HCT116 (cell line): Measurements from ENCODE around the gene STK32C. TPM values are rescaled to one million over a fixed set of nuclear protein-coding genes. Genes with fewer than 3 reads are reported as not detected.

Experiments
- ATAC-seq: fragments of 200-7000 bp; cut with Tn5 transposase; 2 replicates; pipeline ENCODE4 v1.9.1; 2020; ENCODE audit warnings: mild to moderate bottlenecking, moderate library complexity
- BruUV-seq: library from RNA; stranded (reverse); fragments of 400-500 nt; replicated peaks from 2 replicates; lab custom pipeline; 2021; lab: Mats Ljungman, UMichigan
- CTCF ChIA-PET: fragments of 300-600 bp; sonication (Branson Sonifier 250); formaldehyde crosslinking; loops from one replicate; lab custom pipeline; 2021; ENCODE audit warnings: antibody characterized with exemption; lab: Charles Lee
- POLR2A ChIA-PET: fragments of 300-600, 350-600 bp; sonication (Branson Sonifier 250); formaldehyde crosslinking; loops from one replicate; lab custom pipeline; 2021; ENCODE audit warnings: antibody characterized with exemption; lab: Charles Lee
- RAD21 ChIA-PET, 2 experiments: fragments of 300-600 bp; sonication (Branson Sonifier 250); formaldehyde crosslinking; loops; one replicate each; lab custom pipeline; 2023; ENCODE audit warnings: low total read pairs in 2 of 2; ENCODE audit not compliant: uncharacterized antibody in 2 of 2, unreplicated experiment in 2 of 2, low non-redundant PET in 1 of 2; lab: Charles Lee
- DNase-seq: peaks from one replicate; pipeline ENCODE4 v3.0.0-alpha.2; 2010; ENCODE audit warnings: low read depth, low spot score
- H2AFZ ChIP-seq: fragments of 200-600 bp; shearing (Covaris generic), sonication (generic); 2 replicates; pipeline ENCODE4 v1.6.1; 2017; ENCODE audit warnings: low read depth, mixed run types, mixed read lengths, antibody characterized with exemption, low read length; ENCODE audit not compliant: poor library complexity, severe bottlenecking
- H3K27ac ChIP-seq: 2 replicates; pipeline ENCODE4 v1.5.1; 2012; ENCODE audit warnings: low read depth, low read length
- H3K27me3 ChIP-seq: fragments of 200-600 bp; sonication (generic); 2 replicates; pipeline ENCODE4 v1.6.1; 2016; ENCODE audit warnings: mixed run types, low read length, mixed read lengths; ENCODE audit not compliant: insufficient read depth
- H3K36me3 ChIP-seq, 2 experiments: fragments of 200-500 bp in 1 of 2; fragments of 200-600 bp in 1 of 2; sonication (Bioruptor generic) in 1 of 2; sonication (generic) in 1 of 2; 2 replicates each; pipeline versions ENCODE4 v1.5.1 to v1.6.1; 2014 to 2016; ENCODE audit warnings: low read length in 2 of 2, inconsistent platforms in 1 of 2, mixed read lengths in 1 of 2, mixed run types in 1 of 2; ENCODE audit not compliant: insufficient read depth in 2 of 2, control insufficient read depth in 1 of 2
- H3K4me1 ChIP-seq, 2 experiments: fragments of 200-600 bp in 1 of 2; sonication (generic) in 1 of 2; 2 replicates each; pipeline versions ENCODE4 v1.5.1 to v1.6.1; 2012 to 2017; ENCODE audit warnings: low read length in 2 of 2, inconsistent platforms in 1 of 2, mild to moderate bottlenecking in 1 of 2, mixed read lengths in 1 of 2, mixed run types in 1 of 2, moderate library complexity in 1 of 2; ENCODE audit not compliant: insufficient read depth in 2 of 2, control insufficient read depth in 1 of 2
- H3K4me2 ChIP-seq: fragments of 200-600 bp; sonication (generic); 2 replicates; pipeline ENCODE4 v1.6.1; 2017; ENCODE audit warnings: mixed run types, low read length, mixed read lengths
- H3K4me3 ChIP-seq, 2 experiments: fragments of 200-600 bp in 1 of 2; sonication (generic) in 1 of 2; replicated peaks in 1 of 2; 2 replicates each; pipeline ENCODE4 v1.5.1; 2011 to 2016; ENCODE audit warnings: low read length in 2 of 2, control low read depth in 1 of 2, low read depth in 1 of 2, mild to moderate bottlenecking in 1 of 2, mixed read lengths in 1 of 2, mixed run types in 1 of 2
- H3K79me2 ChIP-seq: fragments of 200-600 bp; sonication (generic); 2 replicates; pipeline ENCODE4 v1.6.1; 2017; ENCODE audit warnings: mild to moderate bottlenecking, mixed run types, low read length, moderate library complexity, mixed read lengths; ENCODE audit not compliant: insufficient read depth
- H3K9ac ChIP-seq: fragments of 200-600 bp; sonication (generic); 2 replicates; pipeline ENCODE4 v1.6.1; 2016; ENCODE audit warnings: low read length, mixed read lengths
- H3K9me2 ChIP-seq: fragments of 200-600 bp; sonication (generic), shearing (Covaris generic); 2 replicates; pipeline ENCODE4 v1.6.1; 2017; ENCODE audit warnings: mixed run types, mild to moderate bottlenecking, moderate library complexity; ENCODE audit not compliant: insufficient read depth
- H3K9me3 ChIP-seq, 2 experiments: fragments of 200-500 bp in 1 of 2; fragments of 200-600 bp in 1 of 2; sonication (Bioruptor generic) in 1 of 2; sonication (generic) in 1 of 2; 2 replicates each; pipeline ENCODE4 v1.6.1; 2014 to 2017; ENCODE audit warnings: low read length in 2 of 2, mixed read lengths in 2 of 2, inconsistent platforms in 1 of 2, low read depth in 1 of 2, mild to moderate bottlenecking in 1 of 2, mixed run types in 1 of 2, moderate library complexity in 1 of 2; ENCODE audit not compliant: control insufficient read depth in 1 of 2, insufficient read depth in 1 of 2
- H4K20me1 ChIP-seq: fragments of 200-600 bp; sonication (generic), shearing (Covaris generic); 2 replicates; pipeline ENCODE4 v1.6.1; 2017; ENCODE audit warnings: mixed run types, mild to moderate bottlenecking, moderate library complexity; ENCODE audit not compliant: insufficient read depth
- CBX3 ChIP-seq: IDR thresholded peaks from 2 replicates; pipeline ENCODE4 v1.6.1; 2012; ENCODE audit warnings: low read depth
- EZH2 ChIP-seq: fragments of 200-600 bp; sonication (generic); IDR thresholded peaks from 2 replicates; pipeline ENCODE4 v1.6.1; 2017; ENCODE audit warnings: antibody characterized with exemption, mixed run types
- EZH2phosphoT487 ChIP-seq: fragments of 200-600 bp; IDR thresholded peaks from 2 replicates; pipeline ENCODE4 v1.6.1; 2018; ENCODE audit warnings: antibody characterized with exemption, borderline replicate concordance
- FOSL1 ChIP-seq: IDR thresholded peaks from 2 replicates; pipeline ENCODE4 v1.6.1; 2012; ENCODE audit warnings: low read depth
- JUND ChIP-seq: IDR thresholded peaks from 2 replicates; pipeline ENCODE4 v1.6.1; 2012
- SP1 ChIP-seq: IDR thresholded peaks from 2 replicates; pipeline ENCODE4 v1.6.1; 2012; ENCODE audit warnings: low read depth
- ZFX ChIP-seq: fragments of 450-650 bp; IDR thresholded peaks from 2 replicates; pipeline ENCODE4 v1.6.1; 2017
- ZNF274 ChIP-seq: fragments of 200-500 bp; sonication (Bioruptor generic); IDR thresholded peaks from 2 replicates; pipeline ENCODE4 v1.6.1; 2014; ENCODE audit warnings: mild to moderate bottlenecking, low read depth, low read length, inconsistent platforms
- intact Hi-C: fragments of 100-400 bp; cut with micrococcal nuclease; formaldehyde crosslinking; loops from 2 replicates; pipeline ENCODE4 v1.10.0; 2022
- total RNA-seq: library from RNA; stranded (reverse); gene quantifications from one replicate; pipeline ENCODE4 v1.2.1, GENCODE V29; 2021; ENCODE audit not compliant: unreplicated experiment
- TF ChIP-seq, protein P1 (sequence below): IDR thresholded peaks from 2 replicates; pipeline ENCODE4 v1.6.1; 2012
- TF ChIP-seq, protein P2 (sequence below): IDR thresholded peaks from 2 replicates; pipeline ENCODE4 v1.6.1; 2012; ENCODE audit warnings: low read depth

STK32C gene
- total RNA-seq, 1 experiment from 2014 or later, result 29.7 TPM

DNA sequence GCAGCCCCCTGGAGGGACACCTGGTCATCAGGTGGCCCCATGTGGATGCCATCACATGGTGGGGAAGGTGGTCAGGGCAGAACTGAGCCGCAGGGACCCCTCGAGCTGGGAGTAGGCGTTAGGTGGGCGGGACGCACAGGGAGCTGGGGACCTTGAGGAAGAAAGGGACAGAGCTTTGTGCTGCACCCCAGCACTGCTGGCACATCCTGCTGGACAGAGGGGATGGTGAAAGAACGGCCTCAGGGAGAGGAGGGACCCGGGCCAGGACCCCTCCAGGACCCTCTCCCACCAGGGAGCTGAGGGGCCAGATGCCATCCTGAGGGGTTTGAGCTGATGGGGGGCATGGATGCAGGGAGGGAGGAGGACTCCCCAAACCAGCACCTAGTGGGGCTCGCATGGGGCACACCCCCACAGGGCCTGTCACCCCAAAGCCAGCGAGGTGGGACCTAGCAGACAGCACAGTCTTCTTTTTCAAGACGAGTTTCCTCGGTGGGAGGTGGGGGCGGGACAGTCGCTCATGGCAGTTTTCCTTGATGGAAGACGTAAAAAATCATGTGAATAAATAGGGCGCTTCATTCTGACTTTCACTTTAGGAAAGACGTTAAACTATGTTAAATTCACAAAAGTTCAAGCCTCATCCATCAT is 43.3 kb downstream of the STK32C start:
- Histone ChIP-seq H4K20me1 (no peaks in the 10 kb centered on the region), H3K9me2 (no peaks in the 10 kb centered on the region), H3K36me3 (no peaks in the 10 kb centered on the region), H3K27ac (no peak overlapping the region), H3K9ac (no peak overlapping the region), H3K9me3 (no peaks in the 10 kb centered on the region), H3K4me2 (no peak overlapping the region), H2AFZ (no peak overlapping the region), H3K4me1 (no peaks in the 10 kb centered on the region), H3K79me2 (no peaks in the 10 kb centered on the region), H3K27me3 (no peaks in the 10 kb centered on the region), H3K4me3 (no peak overlapping the region)
- CTCF ChIA-PET, result no interaction called here
- intact Hi-C loops, result no loop called here
- DNase-seq (no peak), ATAC-seq (no peak)
- POLR2A ChIA-PET, result no interaction called here
- RAD21 ChIA-PET, result no interaction called here
- TF ChIP-seq EZH2phosphoT487, result no peak
- TF ChIP-seq, protein P1, sequence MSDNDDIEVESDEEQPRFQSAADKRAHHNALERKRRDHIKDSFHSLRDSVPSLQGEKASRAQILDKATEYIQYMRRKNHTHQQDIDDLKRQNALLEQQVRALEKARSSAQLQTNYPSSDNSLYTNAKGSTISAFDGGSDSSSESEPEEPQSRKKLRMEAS, result no peak
- TF ChIP-seq EZH2, result no peak
- TF ChIP-seq SP1, result no peak
- no peak for TF ChIP-seq ZFX
- TF ChIP-seq, protein P2, sequence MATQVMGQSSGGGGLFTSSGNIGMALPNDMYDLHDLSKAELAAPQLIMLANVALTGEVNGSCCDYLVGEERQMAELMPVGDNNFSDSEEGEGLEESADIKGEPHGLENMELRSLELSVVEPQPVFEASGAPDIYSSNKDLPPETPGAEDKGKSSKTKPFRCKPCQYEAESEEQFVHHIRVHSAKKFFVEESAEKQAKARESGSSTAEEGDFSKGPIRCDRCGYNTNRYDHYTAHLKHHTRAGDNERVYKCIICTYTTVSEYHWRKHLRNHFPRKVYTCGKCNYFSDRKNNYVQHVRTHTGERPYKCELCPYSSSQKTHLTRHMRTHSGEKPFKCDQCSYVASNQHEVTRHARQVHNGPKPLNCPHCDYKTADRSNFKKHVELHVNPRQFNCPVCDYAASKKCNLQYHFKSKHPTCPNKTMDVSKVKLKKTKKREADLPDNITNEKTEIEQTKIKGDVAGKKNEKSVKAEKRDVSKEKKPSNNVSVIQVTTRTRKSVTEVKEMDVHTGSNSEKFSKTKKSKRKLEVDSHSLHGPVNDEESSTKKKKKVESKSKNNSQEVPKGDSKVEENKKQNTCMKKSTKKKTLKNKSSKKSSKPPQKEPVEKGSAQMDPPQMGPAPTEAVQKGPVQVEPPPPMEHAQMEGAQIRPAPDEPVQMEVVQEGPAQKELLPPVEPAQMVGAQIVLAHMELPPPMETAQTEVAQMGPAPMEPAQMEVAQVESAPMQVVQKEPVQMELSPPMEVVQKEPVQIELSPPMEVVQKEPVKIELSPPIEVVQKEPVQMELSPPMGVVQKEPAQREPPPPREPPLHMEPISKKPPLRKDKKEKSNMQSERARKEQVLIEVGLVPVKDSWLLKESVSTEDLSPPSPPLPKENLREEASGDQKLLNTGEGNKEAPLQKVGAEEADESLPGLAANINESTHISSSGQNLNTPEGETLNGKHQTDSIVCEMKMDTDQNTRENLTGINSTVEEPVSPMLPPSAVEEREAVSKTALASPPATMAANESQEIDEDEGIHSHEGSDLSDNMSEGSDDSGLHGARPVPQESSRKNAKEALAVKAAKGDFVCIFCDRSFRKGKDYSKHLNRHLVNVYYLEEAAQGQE, result no peak
- no peak for TF ChIP-seq JUND
- TF ChIP-seq ZNF274, result no peak
- no peak for TF ChIP-seq FOSL1
- TF ChIP-seq CBX3, result no peak
- TF ChIP-seq, all 23 proteins: peak for 0
- BruUV-seq, result no TSS peak
